HEK293 (cell line): ENCODE data around the gene RIPK1.

Experiments
- CTCF ChIA-PET: fragments of 350-600 bp; formaldehyde crosslinking; extraction: SDS; loops from one replicate; lab custom pipeline; 2021; ENCODE audit warnings: antibody characterized with exemption; lab: Yijun Ruan, JAX
- POLR2A ChIA-PET: fragments of 300-600 bp; formaldehyde crosslinking; extraction: SDS; loops from one replicate; lab custom pipeline; 2020; ENCODE audit warnings: antibody characterized with exemption, inconsistent platforms; lab: Yijun Ruan, JAX
- H3K27ac ChIP-seq: fragments of 200-500 bp; sonication (Bioruptor generic); 2 replicates; pipeline ENCODE4 v1.5.1; 2014; ENCODE audit warnings: low read depth, low read length, control low read depth, inconsistent platforms; ENCODE audit errors: extremely low read depth
- H3K36me3 ChIP-seq, 2 experiments: fragments of 200-500 bp in 1 of 2; sonication (Bioruptor generic) in 1 of 2; 1 replicate in 1 of 2; 2 replicates in 1 of 2; pipeline ENCODE4 v1.5.1; 2014 to 2017; ENCODE audit warnings: inconsistent platforms in 2 of 2, low read length in 2 of 2; ENCODE audit not compliant: control insufficient read depth in 2 of 2, insufficient read depth in 1 of 2
- H3K4me1 ChIP-seq: fragments of 200-500 bp; sonication (Bioruptor generic); 2 replicates; pipeline ENCODE4 v1.5.1; 2014; ENCODE audit warnings: mild to moderate bottlenecking, low read length, inconsistent platforms; ENCODE audit not compliant: control insufficient read depth, insufficient read depth
- H3K4me3 ChIP-seq: 2 replicates; pipeline ENCODE4 v1.5.1; 2011; ENCODE audit warnings: low read depth, mild to moderate bottlenecking, control low read depth, low read length, moderate library complexity
- H3K9me3 ChIP-seq: fragments of 200-500 bp; sonication (Bioruptor generic); 2 replicates; pipeline ENCODE4 v1.5.1; 2014; ENCODE audit warnings: low read depth, low read length, inconsistent platforms; ENCODE audit not compliant: control insufficient read depth, insufficient read depth
- ZBTB1 ChIP-seq: fragments of 450-650 bp; formaldehyde crosslinking; IDR thresholded peaks from 2 replicates; pipeline ENCODE4 v1.5.1; 2016; ENCODE audit warnings: missing biosample characterization, missing genetic modification characterization
- ZFP37 ChIP-seq: fragments of 450-650 bp; formaldehyde crosslinking; IDR thresholded peaks from 2 replicates; pipeline ENCODE4 v1.5.1; 2016; ENCODE audit warnings: missing biosample characterization, missing genetic modification characterization
- ZNF174 ChIP-seq: fragments of 450-650 bp; formaldehyde crosslinking; IDR thresholded peaks from 2 replicates; pipeline ENCODE4 v1.5.0; 2017; ENCODE audit warnings: missing biosample characterization, mild to moderate bottlenecking, missing genetic modification characterization
- ZNF19 ChIP-seq: fragments of 450-650 bp; formaldehyde crosslinking; IDR thresholded peaks from 2 replicates; pipeline ENCODE4; 2016; ENCODE audit warnings: missing biosample characterization, missing genetic modification characterization, low read depth
- ZNF324 ChIP-seq: fragments of 450-650 bp; formaldehyde crosslinking; IDR thresholded peaks from 2 replicates; pipeline ENCODE4 v1.5.1; 2016; ENCODE audit warnings: missing biosample characterization, missing genetic modification characterization
- ZNF514 ChIP-seq: fragments of 450-650 bp; formaldehyde crosslinking; IDR thresholded peaks from 2 replicates; pipeline ENCODE4 v1.5.1; 2016; ENCODE audit warnings: missing biosample characterization, missing genetic modification characterization
- ZNF549 ChIP-seq: fragments of 450-650 bp; IDR thresholded peaks from 2 replicates; pipeline ENCODE4 v1.5.1; 2018; ENCODE audit warnings: missing biosample characterization, missing genetic modification characterization, mild to moderate bottlenecking, inconsistent platforms, moderate library complexity
- ZNF585B ChIP-seq: fragments of 450-650 bp; formaldehyde crosslinking; IDR thresholded peaks from 2 replicates; pipeline ENCODE4 v1.5.1; 2016; ENCODE audit warnings: missing biosample characterization, missing genetic modification characterization
- ZNF768 ChIP-seq: fragments of 450-650 bp; formaldehyde crosslinking; IDR thresholded peaks from 2 replicates; pipeline ENCODE4 v1.5.1; 2018; ENCODE audit warnings: missing biosample characterization, mild to moderate bottlenecking, missing genetic modification characterization
- ZNF792 ChIP-seq: fragments of 450-650 bp; formaldehyde crosslinking; IDR thresholded peaks from 2 replicates; pipeline ENCODE4 v1.5.1; 2016; ENCODE audit warnings: missing biosample characterization, missing genetic modification characterization
- TF ChIP-seq, protein P1 (sequence below): fragments of 450-650 bp; formaldehyde crosslinking; IDR thresholded peaks from 2 replicates; pipeline ENCODE4 v1.5.1; 2016; ENCODE audit warnings: missing biosample characterization, missing genetic modification characterization
- TF ChIP-seq, protein P2 (sequence below): fragments of 450-650 bp; formaldehyde crosslinking; conservative IDR thresholded peaks from 2 replicates; pipeline ENCODE4 v1.5.1; 2016; ENCODE audit warnings: low read depth, missing biosample characterization, missing genetic modification characterization
- TF ChIP-seq, protein P3 (sequence below): fragments of 450-650 bp; IDR thresholded peaks from 2 replicates; pipeline ENCODE4 v1.5.1; 2018; ENCODE audit warnings: missing biosample characterization, mild to moderate bottlenecking, missing genetic modification characterization
- TF ChIP-seq, protein P4 (sequence below): fragments of 450-650 bp; formaldehyde crosslinking; optimal IDR thresholded peaks from 2 replicates; pipeline ENCODE3; 2016; ENCODE audit warnings: missing biosample characterization, mild to moderate bottlenecking, missing genetic modification characterization
- TF ChIP-seq, protein P5 (sequence below): fragments of 450-650 bp; formaldehyde crosslinking; IDR thresholded peaks from 2 replicates; pipeline ENCODE4 v1.5.1; 2016; ENCODE audit warnings: missing biosample characterization, missing genetic modification characterization
- TF ChIP-seq, protein P6 (sequence below): fragments of 450-650 bp; formaldehyde crosslinking; IDR thresholded peaks from 2 replicates; pipeline ENCODE4 v1.5.1; 2017; ENCODE audit warnings: missing biosample characterization, missing genetic modification characterization

Gene RIPK1

DNA sequence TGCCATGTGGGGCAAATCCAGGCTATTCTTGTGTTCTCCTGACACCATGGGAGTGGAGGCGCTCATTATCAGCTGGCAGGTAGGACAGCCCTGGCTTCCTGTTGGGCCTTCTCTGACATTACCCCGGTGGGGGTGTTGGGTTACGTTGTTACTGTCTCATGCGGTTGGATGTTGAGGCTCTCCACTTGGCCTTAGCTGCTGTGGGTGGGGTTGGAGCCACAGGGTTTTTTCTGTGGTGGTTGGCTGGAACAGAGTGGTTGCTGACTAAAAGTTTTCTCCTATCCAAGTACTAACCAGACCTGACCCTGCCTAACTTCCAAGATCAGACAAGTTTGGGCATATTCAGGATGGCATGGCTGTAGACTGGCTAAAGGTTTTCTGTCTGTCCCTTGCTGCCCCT, 20.2 kb downstream of the RIPK1 start (continued):
- TF ChIP-seq, protein P1, sequence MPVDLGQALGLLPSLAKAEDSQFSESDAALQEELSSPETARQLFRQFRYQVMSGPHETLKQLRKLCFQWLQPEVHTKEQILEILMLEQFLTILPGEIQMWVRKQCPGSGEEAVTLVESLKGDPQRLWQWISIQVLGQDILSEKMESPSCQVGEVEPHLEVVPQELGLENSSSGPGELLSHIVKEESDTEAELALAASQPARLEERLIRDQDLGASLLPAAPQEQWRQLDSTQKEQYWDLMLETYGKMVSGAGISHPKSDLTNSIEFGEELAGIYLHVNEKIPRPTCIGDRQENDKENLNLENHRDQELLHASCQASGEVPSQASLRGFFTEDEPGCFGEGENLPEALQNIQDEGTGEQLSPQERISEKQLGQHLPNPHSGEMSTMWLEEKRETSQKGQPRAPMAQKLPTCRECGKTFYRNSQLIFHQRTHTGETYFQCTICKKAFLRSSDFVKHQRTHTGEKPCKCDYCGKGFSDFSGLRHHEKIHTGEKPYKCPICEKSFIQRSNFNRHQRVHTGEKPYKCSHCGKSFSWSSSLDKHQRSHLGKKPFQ (tag by site-specific recombination): no peak
- TF ChIP-seq, all 188 proteins: peak for 0

DNA sequence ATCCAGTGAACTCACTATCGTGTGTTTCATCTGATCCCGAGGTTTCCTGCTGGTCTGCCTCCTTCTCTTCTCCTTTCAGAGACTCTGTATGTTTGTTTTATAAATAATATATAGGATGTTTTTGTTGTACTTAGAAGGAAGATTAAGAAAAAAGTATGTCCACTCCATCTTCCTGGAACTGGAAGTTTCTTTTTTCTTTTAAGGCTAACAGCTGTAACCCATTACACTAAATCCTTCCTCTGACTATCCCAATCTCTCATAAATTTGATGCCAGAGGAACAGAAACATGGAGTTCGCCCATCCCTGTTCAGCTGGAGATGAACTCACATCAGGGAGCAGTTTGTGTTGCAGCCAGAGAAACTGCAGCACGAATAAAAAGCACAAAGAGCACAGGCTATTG, 20.7 kb downstream of the RIPK1 start:
- CTCF ChIA-PET: interaction anchor here (1.1 kb wide), 1 partner anchor 15 kb away, joined by 3 read pairs; no protein-coding TSS in a partner anchor
- Histone ChIP-seq H3K27ac (no peak overlapping the region), H3K4me1 (no peaks in the 10 kb centered on the region), H3K9me3 (no peaks in the 10 kb centered on the region), H3K36me3 (peaks cover 16 to 69% of the 10 kb centered on the region in 2 experiments), H3K4me3 (no peak overlapping the region)
- POLR2A ChIA-PET: no interaction called here
- TF ChIP-seq ZNF585B (no peak), ZNF792 (tag by site-specific recombination) (no peak), ZNF19 (tag by site-specific recombination) (no peak), ZNF324 (tag by site-specific recombination) (no peak), ZBTB1 (tag by site-specific recombination) (no peak), ZNF514 (tag by site-specific recombination) (no peak), ZFP37 (tag by site-specific recombination) (no peak), ZNF174 (tag by site-specific recombination) (no peak), ZNF768 (tag by site-specific recombination) (no peak), ZNF549 (tag by site-specific recombination) (no peak)
- TF ChIP-seq, protein P2, sequence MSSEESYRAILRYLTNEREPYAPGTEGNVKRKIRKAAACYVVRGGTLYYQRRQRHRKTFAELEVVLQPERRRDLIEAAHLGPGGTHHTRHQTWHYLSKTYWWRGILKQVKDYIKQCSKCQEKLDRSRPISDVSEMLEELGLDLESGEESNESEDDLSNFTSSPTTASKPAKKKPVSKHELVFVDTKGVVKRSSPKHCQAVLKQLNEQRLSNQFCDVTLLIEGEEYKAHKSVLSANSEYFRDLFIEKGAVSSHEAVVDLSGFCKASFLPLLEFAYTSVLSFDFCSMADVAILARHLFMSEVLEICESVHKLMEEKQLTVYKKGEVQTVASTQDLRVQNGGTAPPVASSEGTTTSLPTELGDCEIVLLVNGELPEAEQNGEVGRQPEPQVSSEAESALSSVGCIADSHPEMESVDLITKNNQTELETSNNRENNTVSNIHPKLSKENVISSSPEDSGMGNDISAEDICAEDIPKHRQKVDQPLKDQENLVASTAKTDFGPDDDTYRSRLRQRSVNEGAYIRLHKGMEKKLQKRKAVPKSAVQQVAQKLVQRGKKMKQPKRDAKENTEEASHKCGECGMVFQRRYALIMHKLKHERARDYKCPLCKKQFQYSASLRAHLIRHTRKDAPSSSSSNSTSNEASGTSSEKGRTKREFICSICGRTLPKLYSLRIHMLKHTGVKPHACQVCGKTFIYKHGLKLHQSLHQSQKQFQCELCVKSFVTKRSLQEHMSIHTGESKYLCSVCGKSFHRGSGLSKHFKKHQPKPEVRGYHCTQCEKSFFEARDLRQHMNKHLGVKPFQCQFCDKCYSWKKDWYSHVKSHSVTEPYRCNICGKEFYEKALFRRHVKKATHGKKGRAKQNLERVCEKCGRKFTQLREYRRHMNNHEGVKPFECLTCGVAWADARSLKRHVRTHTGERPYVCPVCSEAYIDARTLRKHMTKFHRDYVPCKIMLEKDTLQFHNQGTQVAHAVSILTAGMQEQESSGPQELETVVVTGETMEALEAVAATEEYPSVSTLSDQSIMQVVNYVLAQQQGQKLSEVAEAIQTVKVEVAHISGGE (tag by site-specific recombination): no peak
- TF ChIP-seq, protein P3, sequence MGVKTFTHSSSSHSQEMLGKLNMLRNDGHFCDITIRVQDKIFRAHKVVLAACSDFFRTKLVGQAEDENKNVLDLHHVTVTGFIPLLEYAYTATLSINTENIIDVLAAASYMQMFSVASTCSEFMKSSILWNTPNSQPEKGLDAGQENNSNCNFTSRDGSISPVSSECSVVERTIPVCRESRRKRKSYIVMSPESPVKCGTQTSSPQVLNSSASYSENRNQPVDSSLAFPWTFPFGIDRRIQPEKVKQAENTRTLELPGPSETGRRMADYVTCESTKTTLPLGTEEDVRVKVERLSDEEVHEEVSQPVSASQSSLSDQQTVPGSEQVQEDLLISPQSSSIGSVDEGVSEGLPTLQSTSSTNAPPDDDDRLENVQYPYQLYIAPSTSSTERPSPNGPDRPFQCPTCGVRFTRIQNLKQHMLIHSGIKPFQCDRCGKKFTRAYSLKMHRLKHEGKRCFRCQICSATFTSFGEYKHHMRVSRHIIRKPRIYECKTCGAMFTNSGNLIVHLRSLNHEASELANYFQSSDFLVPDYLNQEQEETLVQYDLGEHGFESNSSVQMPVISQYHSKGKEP: no peak
- TF ChIP-seq, protein P4, sequence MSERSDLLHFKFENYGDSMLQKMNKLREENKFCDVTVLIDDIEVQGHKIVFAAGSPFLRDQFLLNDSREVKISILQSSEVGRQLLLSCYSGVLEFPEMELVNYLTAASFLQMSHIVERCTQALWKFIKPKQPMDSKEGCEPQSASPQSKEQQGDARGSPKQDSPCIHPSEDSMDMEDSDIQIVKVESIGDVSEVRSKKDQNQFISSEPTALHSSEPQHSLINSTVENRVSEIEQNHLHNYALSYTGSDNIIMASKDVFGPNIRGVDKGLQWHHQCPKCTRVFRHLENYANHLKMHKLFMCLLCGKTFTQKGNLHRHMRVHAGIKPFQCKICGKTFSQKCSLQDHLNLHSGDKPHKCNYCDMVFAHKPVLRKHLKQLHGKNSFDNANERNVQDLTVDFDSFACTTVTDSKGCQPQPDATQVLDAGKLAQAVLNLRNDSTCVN (tag by site-specific recombination): no peak
- TF ChIP-seq, protein P5, sequence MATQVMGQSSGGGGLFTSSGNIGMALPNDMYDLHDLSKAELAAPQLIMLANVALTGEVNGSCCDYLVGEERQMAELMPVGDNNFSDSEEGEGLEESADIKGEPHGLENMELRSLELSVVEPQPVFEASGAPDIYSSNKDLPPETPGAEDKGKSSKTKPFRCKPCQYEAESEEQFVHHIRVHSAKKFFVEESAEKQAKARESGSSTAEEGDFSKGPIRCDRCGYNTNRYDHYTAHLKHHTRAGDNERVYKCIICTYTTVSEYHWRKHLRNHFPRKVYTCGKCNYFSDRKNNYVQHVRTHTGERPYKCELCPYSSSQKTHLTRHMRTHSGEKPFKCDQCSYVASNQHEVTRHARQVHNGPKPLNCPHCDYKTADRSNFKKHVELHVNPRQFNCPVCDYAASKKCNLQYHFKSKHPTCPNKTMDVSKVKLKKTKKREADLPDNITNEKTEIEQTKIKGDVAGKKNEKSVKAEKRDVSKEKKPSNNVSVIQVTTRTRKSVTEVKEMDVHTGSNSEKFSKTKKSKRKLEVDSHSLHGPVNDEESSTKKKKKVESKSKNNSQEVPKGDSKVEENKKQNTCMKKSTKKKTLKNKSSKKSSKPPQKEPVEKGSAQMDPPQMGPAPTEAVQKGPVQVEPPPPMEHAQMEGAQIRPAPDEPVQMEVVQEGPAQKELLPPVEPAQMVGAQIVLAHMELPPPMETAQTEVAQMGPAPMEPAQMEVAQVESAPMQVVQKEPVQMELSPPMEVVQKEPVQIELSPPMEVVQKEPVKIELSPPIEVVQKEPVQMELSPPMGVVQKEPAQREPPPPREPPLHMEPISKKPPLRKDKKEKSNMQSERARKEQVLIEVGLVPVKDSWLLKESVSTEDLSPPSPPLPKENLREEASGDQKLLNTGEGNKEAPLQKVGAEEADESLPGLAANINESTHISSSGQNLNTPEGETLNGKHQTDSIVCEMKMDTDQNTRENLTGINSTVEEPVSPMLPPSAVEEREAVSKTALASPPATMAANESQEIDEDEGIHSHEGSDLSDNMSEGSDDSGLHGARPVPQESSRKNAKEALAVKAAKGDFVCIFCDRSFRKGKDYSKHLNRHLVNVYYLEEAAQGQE: no peak
- TF ChIP-seq, protein P6, sequence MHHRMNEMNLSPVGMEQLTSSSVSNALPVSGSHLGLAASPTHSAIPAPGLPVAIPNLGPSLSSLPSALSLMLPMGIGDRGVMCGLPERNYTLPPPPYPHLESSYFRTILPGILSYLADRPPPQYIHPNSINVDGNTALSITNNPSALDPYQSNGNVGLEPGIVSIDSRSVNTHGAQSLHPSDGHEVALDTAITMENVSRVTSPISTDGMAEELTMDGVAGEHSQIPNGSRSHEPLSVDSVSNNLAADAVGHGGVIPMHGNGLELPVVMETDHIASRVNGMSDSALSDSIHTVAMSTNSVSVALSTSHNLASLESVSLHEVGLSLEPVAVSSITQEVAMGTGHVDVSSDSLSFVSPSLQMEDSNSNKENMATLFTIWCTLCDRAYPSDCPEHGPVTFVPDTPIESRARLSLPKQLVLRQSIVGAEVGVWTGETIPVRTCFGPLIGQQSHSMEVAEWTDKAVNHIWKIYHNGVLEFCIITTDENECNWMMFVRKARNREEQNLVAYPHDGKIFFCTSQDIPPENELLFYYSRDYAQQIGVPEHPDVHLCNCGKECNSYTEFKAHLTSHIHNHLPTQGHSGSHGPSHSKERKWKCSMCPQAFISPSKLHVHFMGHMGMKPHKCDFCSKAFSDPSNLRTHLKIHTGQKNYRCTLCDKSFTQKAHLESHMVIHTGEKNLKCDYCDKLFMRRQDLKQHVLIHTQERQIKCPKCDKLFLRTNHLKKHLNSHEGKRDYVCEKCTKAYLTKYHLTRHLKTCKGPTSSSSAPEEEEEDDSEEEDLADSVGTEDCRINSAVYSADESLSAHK: no peak
